WTC11 (cell line): Measurements from ENCODE around the gene VAV2. TPM values are rescaled to one million over a fixed set of nuclear protein-coding genes. Genes with fewer than 3 reads are reported as not detected.

Source experiments
- ATAC-seq: fragments of 200-7000 bp; cut with Tn5 transposase; 2 replicates; pipeline ENCODE4 v1.10.0; 2021; ENCODE audit warnings: mild to moderate bottlenecking, moderate library complexity
- CTCF ChIA-PET: fragments of 300-600 bp; sonication (Branson Sonifier 250); formaldehyde crosslinking; loops from one replicate; lab custom pipeline; 2021; ENCODE audit warnings: antibody characterized with exemption; lab: Charles Lee
- POLR2A ChIA-PET: fragments of 350-600 bp; sonication (Branson Sonifier 250); formaldehyde crosslinking; loops from one replicate; lab custom pipeline; 2021; ENCODE audit warnings: antibody characterized with exemption; lab: Charles Lee
- DNase-seq: peaks from one replicate; pipeline ENCODE4 v3.0.0; 2021; ENCODE audit warnings: low spot score
- H3K27ac Mint-ChIP-seq: 2 replicates; pipeline ENCODE4 v1.8.0; 2021; ENCODE audit warnings: mixed read lengths
- H3K27me3 Mint-ChIP-seq: 2 replicates; pipeline ENCODE4 v1.8.0; 2021; ENCODE audit warnings: low read depth, mild to moderate bottlenecking, moderate library complexity, mixed read lengths
- H3K36me3 Mint-ChIP-seq: 2 replicates; pipeline ENCODE4 v1.8.0; 2021; ENCODE audit warnings: mixed read lengths
- H3K4me1 Mint-ChIP-seq: 2 replicates; pipeline ENCODE4 v1.8.0; 2022; ENCODE audit warnings: mixed read lengths
- H3K4me3 Mint-ChIP-seq: 2 replicates; pipeline ENCODE4 v1.8.0; 2021; ENCODE audit warnings: mild to moderate bottlenecking, moderate library complexity, mixed read lengths
- H3K9me3 Mint-ChIP-seq: 2 replicates; pipeline ENCODE4 v1.8.0; 2021; ENCODE audit warnings: mixed read lengths
- ARID4B ChIP-seq: sonication (generic); formaldehyde crosslinking; IDR thresholded peaks from 2 replicates; pipeline ENCODE4 v1.8.0; 2023; ENCODE audit warnings: missing genetic modification reagents, mild to moderate bottlenecking, borderline replicate concordance
- ATF1 ChIP-seq: sonication (generic); formaldehyde crosslinking; IDR thresholded peaks from 2 replicates; pipeline ENCODE4 v1.8.1; 2023; ENCODE audit warnings: mild to moderate bottlenecking, moderate library complexity, missing genetic modification reagents
- CBFB ChIP-seq: sonication (generic); formaldehyde crosslinking; IDR thresholded peaks from 2 replicates; pipeline ENCODE4 v1.8.1; 2022; ENCODE audit warnings: mild to moderate bottlenecking, low read depth, missing genetic modification reagents
- ELF4 ChIP-seq: sonication (generic); formaldehyde crosslinking; IDR thresholded peaks from 2 replicates; pipeline ENCODE4 v1.8.1; 2022; ENCODE audit warnings: low read depth, mild to moderate bottlenecking, moderate library complexity, missing genetic modification reagents
- FOXJ3 ChIP-seq: sonication (generic); formaldehyde crosslinking; IDR thresholded peaks from 2 replicates; pipeline ENCODE4 v1.9.0; 2021; ENCODE audit warnings: missing genetic modification reagents, mild to moderate bottlenecking, borderline replicate concordance
- FOXP1 ChIP-seq: sonication (generic); formaldehyde crosslinking; IDR thresholded peaks from 2 replicates; pipeline ENCODE4 v1.8.0; 2022; ENCODE audit warnings: missing genetic modification reagents, mild to moderate bottlenecking, moderate library complexity, borderline replicate concordance
- FOXP4 ChIP-seq: sonication (generic); formaldehyde crosslinking; IDR thresholded peaks from 2 replicates; pipeline ENCODE4 v1.8.0; 2022; ENCODE audit warnings: mild to moderate bottlenecking, missing genetic modification reagents
- GABPB1 ChIP-seq: sonication (generic); formaldehyde crosslinking; IDR thresholded peaks from 2 replicates; pipeline ENCODE4 v1.8.1; 2023; ENCODE audit warnings: mild to moderate bottlenecking, missing genetic modification reagents
- HMGA2 ChIP-seq: fragments of 250-450 bp; sonication (Bioruptor Pico); IDR thresholded peaks from 2 replicates; pipeline ENCODE4 v1.4.0; 2021; ENCODE audit warnings: mild to moderate bottlenecking, moderate library complexity
- MLX ChIP-seq: sonication (generic); formaldehyde crosslinking; IDR thresholded peaks from 2 replicates; pipeline ENCODE4 v1.8.1; 2023; ENCODE audit warnings: mild to moderate bottlenecking, missing genetic modification reagents, moderate library complexity
- MXD4 ChIP-seq: fragments of 250-450 bp; sonication (Bioruptor Pico); IDR thresholded peaks from 2 replicates; pipeline ENCODE4 v1.8.0; 2021; ENCODE audit warnings: mild to moderate bottlenecking, moderate library complexity, borderline replicate concordance
- NFYB ChIP-seq: sonication (generic); formaldehyde crosslinking; conservative IDR thresholded peaks from 2 replicates; pipeline ENCODE4 v1.8.0; 2022; ENCODE audit warnings: low read depth, missing genetic modification reagents
- RELA ChIP-seq: sonication (generic); formaldehyde crosslinking; IDR thresholded peaks from 2 replicates; pipeline ENCODE4 v1.8.1; 2022; ENCODE audit warnings: missing genetic modification reagents, mild to moderate bottlenecking, borderline replicate concordance
- STAT6 ChIP-seq: sonication (generic); formaldehyde crosslinking; conservative IDR thresholded peaks from 2 replicates; pipeline ENCODE4 v1.8.1; 2023; ENCODE audit warnings: mild to moderate bottlenecking, low read depth, missing genetic modification reagents, moderate library complexity
- USF2 ChIP-seq: sonication (generic); formaldehyde crosslinking; IDR thresholded peaks from 2 replicates; pipeline ENCODE4 v1.8.1; 2023; ENCODE audit warnings: mild to moderate bottlenecking, missing genetic modification reagents, moderate library complexity
- ZBTB43 ChIP-seq: sonication (generic); formaldehyde crosslinking; IDR thresholded peaks from 2 replicates; pipeline ENCODE4 v1.8.1; 2023; ENCODE audit warnings: mild to moderate bottlenecking, missing genetic modification reagents
- ZNF121 ChIP-seq: sonication (generic); formaldehyde crosslinking; IDR thresholded peaks from 2 replicates; pipeline ENCODE4 v1.8.0; 2023; ENCODE audit warnings: missing genetic modification reagents
- ZNF232 ChIP-seq: sonication (generic); formaldehyde crosslinking; IDR thresholded peaks from 2 replicates; pipeline ENCODE4 v1.8.0; 2022; ENCODE audit warnings: mild to moderate bottlenecking, missing genetic modification reagents
- ZNF671 ChIP-seq: fragments of 250-450 bp; sonication (Bioruptor Pico); IDR thresholded peaks from 2 replicates; pipeline ENCODE4 v1.8.0; 2021; ENCODE audit warnings: mild to moderate bottlenecking
- total RNA-seq: library from RNA; stranded (reverse); gene quantifications from 3 replicates; pipeline ENCODE4 v1.2.3, GENCODE V29; 2021

The VAV2 gene
- total RNA-seq, 1 experiment from 2014 or later, result 39.7 TPM

GRCh38 chr9:133939171-133939785, 52.8 kb downstream of the VAV2 start:
- ATAC-seq, result no peak
- H3K4me3 Mint-ChIP-seq, result no peak overlapping the region
- H3K36me3 Mint-ChIP-seq, result peaks cover 2% of the 10 kb centered on the region; the same call in 1 of the 2 replicates
- ChIA-PET POLR2A (no interaction called here), CTCF (interaction anchor here (1.2 to 1.3 kb wide), 3 partner anchors 16 to 54 kb away, joined by 3 to 4 read pairs (median 3); no protein-coding TSS in a partner anchor)
- no peak for DNase-seq
- H3K27ac Mint-ChIP-seq, result peak overlapping the region; percentile 96
- peaks cover 17% of the 10 kb centered on the region for H3K4me1 Mint-ChIP-seq
- TF ChIP-seq ELF4 (CRISPR knock-in tag), result no peak
- TF ChIP-seq ARID4B (CRISPR knock-in tag), result no peak
- TF ChIP-seq CBFB (CRISPR knock-in tag), result no peak
- TF ChIP-seq MLX (CRISPR knock-in tag), result no peak
- TF ChIP-seq USF2, result no peak
- no peak for TF ChIP-seq ZNF121
- TF ChIP-seq GABPB1 (CRISPR knock-in tag), result no peak
- TF ChIP-seq FOXP1 (CRISPR knock-in tag), result no peak
- TF ChIP-seq HMGA2 (CRISPR knock-in tag), result no peak
- TF ChIP-seq MXD4 (CRISPR knock-in tag), result no peak
- TF ChIP-seq ATF1 (CRISPR knock-in tag), result no peak
- TF ChIP-seq STAT6 (CRISPR knock-in tag), result no peak
- no peak for TF ChIP-seq ZBTB43 (CRISPR knock-in tag)
- no peak for TF ChIP-seq ZNF232 (CRISPR knock-in tag)
- TF ChIP-seq RELA (CRISPR knock-in tag), result no peak
- TF ChIP-seq FOXP4 (CRISPR knock-in tag), result no peak
- TF ChIP-seq ZNF671, result no peak
- no peak for TF ChIP-seq FOXJ3 (CRISPR knock-in tag)
- TF ChIP-seq NFYB (CRISPR knock-in tag), result no peak
- H3K27me3 Mint-ChIP-seq, result no peaks in the 10 kb centered on the region
- H3K9me3 Mint-ChIP-seq, result no peaks in the 10 kb centered on the region
